HG02970 (cell line): ENCODE results near the gene F2RL1.
"Not testable (repeated sequence)": the region's sequence is repeated elsewhere in the genome, so short reads cannot be mapped to it uniquely, and the experiment has no call there.

Experiments
- ATAC-seq: cut with Tn5 transposase; IDR thresholded peaks from one replicate; pipeline ENCODE4 v1.9.1; 2021; ENCODE audit warnings: mild to moderate bottlenecking, moderate library complexity, moderate number of reproducible peaks; ENCODE audit not compliant: unreplicated experiment, low FRiP score

Gene F2RL1

GRCh38 chr5:76818844-76819831 lies at the start of gene F2RL1:
TSS of gene F2RL1 (plus strand) at chr5:76819030. CDS start at chr5:76819183, 153 bp downstream.
- ATAC-seq = no peak

- not testable (repeated sequence) for ATAC-seq
Measured at GRCh38 chr5:76771041-76771440, 47.8 kb upstream of the F2RL1 start.

GRCh38 chr5:76771705-76772405 lies 47.0 kb upstream of the F2RL1 start:
- no peak for ATAC-seq

GRCh38 chr5:76775921-76776320 lies 42.9 kb upstream of the F2RL1 start:
- ATAC-seq = no peak

GRCh38 chr5:76776391-76776790 lies 42.4 kb upstream of the F2RL1 start:
- no peak for ATAC-seq

GRCh38 chr5:76780616-76781015 lies 38.2 kb upstream of the F2RL1 start:
- not testable (repeated sequence) for ATAC-seq

GRCh38 chr5:76781775-76782174 lies 37.1 kb upstream of the F2RL1 start:
- no peak for ATAC-seq

GRCh38 chr5:76782444-76782843 lies 36.4 kb upstream of the F2RL1 start:
- no peak for ATAC-seq

- ATAC-seq = no peak
Measured at GRCh38 chr5:76787237-76787636, 31.6 kb upstream of the F2RL1 start.

GRCh38 chr5:76788362-76788761 lies 30.5 kb upstream of the F2RL1 start:
- no peak for ATAC-seq

- ATAC-seq = not testable (repeated sequence)
Measured at GRCh38 chr5:76789275-76789674, 29.6 kb upstream of the F2RL1 start.

GRCh38 chr5:76789991-76790581 lies 28.7 kb upstream of the F2RL1 start:
- no peak for ATAC-seq

GRCh38 chr5:76790632-76791290 lies 28.1 kb upstream of the F2RL1 start:
- ATAC-seq = no peak

- no peak for ATAC-seq
Measured at GRCh38 chr5:76791461-76791860, 27.4 kb upstream of the F2RL1 start.

GRCh38 chr5:76794871-76795270 lies 24.0 kb upstream of the F2RL1 start:
- no peak for ATAC-seq

GRCh38 chr5:76799588-76799987 lies 19.2 kb upstream of the F2RL1 start:
- ATAC-seq = no peak

GRCh38 chr5:76800579-76800978 lies 18.3 kb upstream of the F2RL1 start:
- ATAC-seq = no peak

- ATAC-seq = no peak
Measured at GRCh38 chr5:76801159-76801802, 17.5 kb upstream of the F2RL1 start.

GRCh38 chr5:76801803-76802195 lies 17.0 kb upstream of the F2RL1 start:
- no peak for ATAC-seq

- no peak for ATAC-seq
Measured at GRCh38 chr5:76804266-76804665, 14.6 kb upstream of the F2RL1 start.
